ENCODE measurements around the gene PBX4.

GRCh38 chr19:19649580-19649995 is 31.1 kb upstream of the PBX4 start:
- no peak for TF ChIP-seq CTCF (IDR thresholded peaks at IDR 0.05)
- TF ChIP-seq POLR2AphosphoS5 (IDR thresholded peaks at IDR 0.05) = no peak
- TF ChIP-seq POLR2A (IDR thresholded peaks at IDR 0.05) = no peak
- no peak for TF ChIP-seq EP300 (IDR thresholded peaks at IDR 0.05)

Data from stomach (tissue), 4 donors.